Parathyroid adenoma (tissue), 2 donors: ENCODE data around the gene IL1RAPL2.

Experiments
- H2AFZ ChIP-seq: fragments of 300-600 bp; sonication (generic); one replicate; pipeline ENCODE4 v1.7.0; 2017; ENCODE audit warnings: antibody characterized with exemption, mild to moderate bottlenecking
- H3K27ac ChIP-seq: fragments of 300-600 bp; sonication (generic); one replicate; pipeline ENCODE4 v1.7.0; 2017
- H3K27me3 ChIP-seq: fragments of 300-600 bp; sonication (generic); one replicate; pipeline ENCODE4 v1.7.0; 2017; ENCODE audit warnings: low read length; ENCODE audit not compliant: control insufficient read depth, insufficient read depth
- H3K36me3 ChIP-seq: fragments of 300-600 bp; sonication (generic); one replicate; pipeline ENCODE4 v1.7.0; 2017; ENCODE audit warnings: low read length; ENCODE audit not compliant: control insufficient read depth, insufficient read depth
- H3K4me1 ChIP-seq: fragments of 300-600 bp; sonication (generic); one replicate; pipeline ENCODE4 v1.7.0; 2017; ENCODE audit warnings: control low read depth
- H3K4me2 ChIP-seq: fragments of 300-600 bp; sonication (generic); one replicate; pipeline ENCODE4 v1.7.0; 2017; ENCODE audit warnings: low read length
- H3K4me3 ChIP-seq: fragments of 300-600 bp; sonication (generic); one replicate; pipeline ENCODE4 v1.7.0; 2017; ENCODE audit warnings: low read depth, low read length
- H3K79me2 ChIP-seq: fragments of 300-600 bp; sonication (generic); one replicate; pipeline ENCODE4 v1.7.0; 2017; ENCODE audit warnings: control low read depth
- H3K9ac ChIP-seq: fragments of 300-600 bp; sonication (generic); one replicate; pipeline ENCODE4 v1.7.0; 2017; ENCODE audit warnings: mild to moderate bottlenecking
- H3K9me3 ChIP-seq: fragments of 300-600 bp; sonication (generic); one replicate; pipeline ENCODE4 v1.7.0; 2017; ENCODE audit warnings: low read length; ENCODE audit not compliant: control insufficient read depth
- CTCF ChIP-seq: fragments of 300-600 bp; sonication (generic); IDR thresholded peaks from one replicate; pipeline ENCODE4 v1.7.0; 2017; ENCODE audit warnings: antibody characterized with exemption, mild to moderate bottlenecking
- donor health status: primary hyperparathyroidism.

Gene IL1RAPL2

DNA sequence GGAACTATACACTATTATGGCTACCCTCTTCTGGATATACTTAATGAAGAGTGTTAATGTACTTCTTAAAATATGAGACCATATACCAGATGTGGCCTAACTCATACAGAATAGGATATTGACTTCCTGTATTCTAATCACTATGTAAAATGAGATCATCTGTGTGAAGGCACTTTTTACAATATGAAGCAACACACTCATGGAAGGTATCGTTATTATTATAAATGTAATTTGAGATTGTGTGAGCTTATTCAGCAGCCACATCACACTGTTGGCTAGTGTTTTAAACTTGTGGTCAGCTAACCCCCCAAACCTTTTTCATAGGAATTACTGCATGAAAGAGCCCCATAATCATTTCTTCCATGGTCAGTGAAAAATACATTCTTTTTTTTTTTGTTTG is 936.3 kb downstream of the IL1RAPL2 start:
- Histone ChIP-seq H3K27me3 (no peaks in the 10 kb centered on the region), H2AFZ (no peak overlapping the region), H3K9me3 (no peaks in the 10 kb centered on the region), H3K4me2 (no peak overlapping the region), H3K4me3 (no peak overlapping the region), H3K4me1 (no peaks in the 10 kb centered on the region), H3K9ac (no peak overlapping the region), H3K36me3 (no peaks in the 10 kb centered on the region), H3K79me2 (no peaks in the 10 kb centered on the region), H3K27ac (no peak overlapping the region)
- no peak for TF ChIP-seq CTCF

- TF ChIP-seq CTCF: no peak
These were observed 949.6 kb downstream of the IL1RAPL2 start for GRCh38 chrX:105515561-105515960.

DNA sequence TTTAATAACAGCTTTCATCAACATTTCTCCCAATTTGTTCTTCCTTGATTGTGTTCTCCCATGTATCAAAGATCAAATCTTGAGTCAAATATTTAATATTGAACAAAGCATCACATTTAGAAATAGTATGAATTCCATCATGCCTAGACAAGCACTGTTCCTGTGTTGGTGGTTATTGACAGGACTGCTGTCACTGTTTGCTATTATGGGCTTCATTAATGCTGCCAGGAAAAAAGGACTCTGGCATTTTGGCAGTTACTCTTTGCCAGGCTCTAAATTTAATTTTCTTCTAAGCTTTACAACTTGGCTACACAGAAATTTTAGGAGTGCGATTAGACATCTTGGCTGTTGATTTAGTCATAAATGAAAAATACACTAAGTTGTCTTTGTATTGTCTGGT is 960.4 kb downstream of the IL1RAPL2 start:
- no peak for TF ChIP-seq CTCF
- H3K4me3 ChIP-seq: no peak overlapping the region

More at GRCh38 chrX:105515561-105515960, 949.6 kb downstream of the IL1RAPL2 start:
- Histone ChIP-seq H3K9me3 (no peaks in the 10 kb centered on the region), H3K4me3 (no peak overlapping the region), H3K27me3 (no peaks in the 10 kb centered on the region), H3K36me3 (no peaks in the 10 kb centered on the region), H3K4me1 (no peaks in the 10 kb centered on the region), H3K79me2 (no peaks in the 10 kb centered on the region), H2AFZ (no peak overlapping the region), H3K9ac (no peak overlapping the region), H3K4me2 (no peak overlapping the region), H3K27ac (no peak overlapping the region)

GRCh38 chrX:105527759-105528158 is 961.8 kb downstream of the IL1RAPL2 start:
- no peaks in the 10 kb centered on the region for H3K79me2 ChIP-seq
- H3K27me3 ChIP-seq: no peaks in the 10 kb centered on the region
- no peaks in the 10 kb centered on the region for H3K9me3 ChIP-seq
- H3K4me2 ChIP-seq: no peak overlapping the region
- H3K4me3 ChIP-seq: no peak overlapping the region
- H3K4me1 ChIP-seq: no peaks in the 10 kb centered on the region
- H3K36me3 ChIP-seq: no peaks in the 10 kb centered on the region
- H3K9ac ChIP-seq: no peak overlapping the region
- H2AFZ ChIP-seq: no peak overlapping the region
- no peak for TF ChIP-seq CTCF
- H3K27ac ChIP-seq: no peak overlapping the region

More for the DNA sequence above, 960.4 kb downstream of the IL1RAPL2 start:
- H3K4me2 ChIP-seq: no peak overlapping the region
- no peaks in the 10 kb centered on the region for H3K79me2 ChIP-seq
- no peak overlapping the region for H3K27ac ChIP-seq
- no peak overlapping the region for H3K9ac ChIP-seq
- H2AFZ ChIP-seq: no peak overlapping the region
- no peaks in the 10 kb centered on the region for H3K4me1 ChIP-seq
- no peaks in the 10 kb centered on the region for H3K36me3 ChIP-seq
- no peaks in the 10 kb centered on the region for H3K27me3 ChIP-seq
- no peaks in the 10 kb centered on the region for H3K9me3 ChIP-seq

DNA sequence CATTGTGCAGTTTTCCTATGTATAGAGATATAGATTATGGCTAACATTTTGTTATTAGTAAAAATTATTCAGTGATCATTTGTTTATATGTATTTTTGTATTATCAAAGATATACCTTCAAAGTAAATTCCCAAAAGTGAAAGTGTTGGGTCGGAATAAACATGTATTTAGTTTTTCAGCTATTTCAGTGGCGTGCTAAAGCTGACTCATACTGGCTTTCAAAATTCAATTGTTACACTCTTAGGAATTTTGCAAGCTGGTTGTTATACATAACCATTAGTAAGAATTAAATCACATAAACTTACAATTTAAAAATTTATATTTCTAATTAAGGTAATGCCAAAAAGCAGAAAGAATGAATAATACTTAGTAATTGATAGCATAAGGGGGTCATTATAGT is 968.0 kb downstream of the IL1RAPL2 start:
- no peak overlapping the region for H3K27ac ChIP-seq
- H3K4me3 ChIP-seq: no peak overlapping the region
- H3K9ac ChIP-seq: no peak overlapping the region
- H3K4me1 ChIP-seq: no peaks in the 10 kb centered on the region
- no peaks in the 10 kb centered on the region for H3K36me3 ChIP-seq
- TF ChIP-seq CTCF: no peak
- no peaks in the 10 kb centered on the region for H3K27me3 ChIP-seq
- H3K79me2 ChIP-seq: no peaks in the 10 kb centered on the region
- no peak overlapping the region for H3K4me2 ChIP-seq
- no peak overlapping the region for H2AFZ ChIP-seq
- no peaks in the 10 kb centered on the region for H3K9me3 ChIP-seq
